ENCODE measurements around the gene GOLGA6A.
"Not testable (repeated sequence)": the region's sequence is repeated elsewhere in the genome, so short reads cannot be mapped to it uniquely, and the experiment has no call there.

The GOLGA6A gene, protein sequence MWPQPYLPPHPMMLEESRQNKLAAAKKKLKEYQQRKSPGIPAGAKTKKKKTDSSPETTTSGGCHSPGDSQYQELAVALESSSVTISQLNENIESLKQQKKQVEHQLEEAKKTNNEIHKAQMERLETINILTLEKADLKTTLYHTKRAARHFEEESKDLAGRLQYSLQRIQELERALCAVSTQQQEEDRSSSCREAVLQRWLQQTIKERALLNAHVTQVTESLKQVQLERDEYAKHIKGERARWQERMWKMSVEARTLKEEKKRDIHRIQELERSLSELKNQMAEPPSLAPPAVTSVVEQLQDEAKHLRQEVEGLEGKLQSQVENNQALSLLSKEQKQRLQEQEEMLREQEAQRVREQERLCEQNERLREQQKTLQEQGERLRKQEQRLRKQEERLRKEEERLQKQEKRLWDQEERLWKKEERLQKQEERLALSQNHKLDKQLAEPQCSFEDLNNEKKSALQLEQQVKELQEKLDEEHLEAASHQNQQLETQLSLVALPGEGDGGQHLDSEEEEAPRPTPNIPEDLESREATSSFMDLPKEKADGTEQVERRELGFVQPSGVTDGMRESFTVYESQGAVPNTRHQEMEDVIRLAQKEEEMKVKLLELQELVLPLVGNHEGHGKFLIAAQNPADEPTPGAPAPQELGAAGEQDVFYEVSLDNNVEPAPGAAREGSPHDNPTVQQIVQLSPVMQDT

DNA sequence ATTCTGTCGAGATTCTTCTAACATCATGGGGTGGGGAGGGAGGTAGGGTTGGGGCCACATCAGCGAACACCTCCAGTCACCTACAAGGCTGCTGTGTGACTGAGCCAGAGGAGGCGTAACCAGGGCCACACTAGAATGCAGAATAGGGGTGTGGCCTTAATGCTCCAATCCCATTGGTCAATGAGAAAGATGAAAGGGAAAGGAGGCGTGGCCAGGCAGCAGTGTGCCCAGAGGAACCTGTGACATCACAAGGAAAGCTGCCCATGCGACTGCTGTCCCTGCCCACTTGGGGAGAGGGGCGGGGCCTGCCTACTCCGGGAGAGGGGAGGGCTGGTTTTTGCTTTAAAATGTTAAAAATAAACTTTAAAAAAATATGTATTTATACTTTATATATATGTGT lies at the start of gene GOLGA6A:
GOLGA6A (minus strand) TSS at position 101 of the 400 bp plus-strand sequence; CDS start at position 60, 41 bp downstream.
- not testable (repeated sequence) for H4K20me1 ChIP-seq (ENCODE audit: control insufficient read depth, insufficient read depth, low read depth, low read length); H3K9me3 ChIP-seq (ENCODE audit: control insufficient read depth, insufficient read depth, low read length); H3F3A ChIP-seq (ENCODE audit: control insufficient read depth, insufficient read depth); H3K4me3 ChIP-seq (ENCODE audit: low read length); H3K27me3 ChIP-seq (ENCODE audit: control insufficient read depth, low read length); H3K4me1 ChIP-seq (ENCODE audit: control insufficient read depth, low read length); H3K9me2 ChIP-seq (replicated peaks; ENCODE audit: control insufficient read depth, low read length); H3K79me2 ChIP-seq (ENCODE audit: control insufficient read depth, low read length); H3K36me3 ChIP-seq (ENCODE audit: control insufficient read depth, low read length); H3K27ac ChIP-seq (ENCODE audit: low read depth, low read length); H3K4me2 ChIP-seq (ENCODE audit: low read length)

DNA sequence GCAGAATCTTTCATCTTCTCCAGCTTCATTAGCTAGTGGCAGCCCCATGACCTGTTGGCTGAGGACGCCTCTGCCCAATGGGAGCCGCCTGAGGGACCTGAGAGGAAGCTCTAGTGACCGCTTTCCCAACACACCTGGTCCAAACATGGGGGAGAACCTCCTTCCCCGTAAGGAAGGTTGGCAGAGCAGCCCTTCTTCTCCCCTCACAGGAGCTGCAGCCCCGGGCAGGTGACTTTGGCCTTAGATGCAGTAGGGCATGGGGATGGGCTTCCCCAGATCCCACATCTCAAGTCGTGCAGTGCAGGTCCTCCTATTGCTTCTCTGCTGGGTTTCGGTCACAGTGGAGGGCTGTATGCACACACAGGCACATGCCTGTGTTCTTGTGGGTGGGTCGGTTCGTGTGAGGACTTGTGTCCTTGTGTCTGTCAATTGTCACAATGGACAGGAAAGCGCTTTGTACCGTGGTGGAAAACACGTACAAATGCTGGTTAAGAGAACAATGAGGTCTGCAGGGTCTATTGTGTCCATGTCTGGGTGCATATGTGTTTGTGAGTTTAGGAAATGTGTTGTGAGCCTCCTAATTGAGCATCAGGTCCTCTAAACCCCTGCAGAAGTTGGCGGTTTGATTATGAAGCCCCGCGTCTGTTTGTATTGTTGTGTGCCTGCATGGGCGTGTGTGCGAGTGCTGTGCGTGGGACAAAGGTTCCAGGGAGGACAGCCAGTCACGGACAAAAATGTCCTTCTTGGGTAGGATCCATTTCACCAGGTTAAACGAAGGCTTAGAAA lies 49.5 kb upstream of the GOLGA6A start:
- H3K4me1 ChIP-seq (ENCODE audit: control insufficient read depth, low read length) = no peaks in the 10 kb centered on the region
- H3K9me3 ChIP-seq (ENCODE audit: control insufficient read depth, insufficient read depth, low read length) = no peaks in the 10 kb centered on the region
- H3K27me3 ChIP-seq (ENCODE audit: control insufficient read depth, low read length) = peaks cover 18% of the 10 kb centered on the region
- no peaks in the 10 kb centered on the region; the same call in 1 of the 2 replicates for H4K20me1 ChIP-seq (ENCODE audit: control insufficient read depth, insufficient read depth, low read depth, low read length)
- no peak overlapping the region for H3K4me3 ChIP-seq (ENCODE audit: low read length)
- H3K27ac ChIP-seq (ENCODE audit: low read depth, low read length) = no peak overlapping the region
- no peak for TF ChIP-seq EZH2phosphoT487 (IDR thresholded peaks at IDR 0.05; ENCODE audit: borderline replicate concordance, low read length)
- TF ChIP-seq, protein P1, sequence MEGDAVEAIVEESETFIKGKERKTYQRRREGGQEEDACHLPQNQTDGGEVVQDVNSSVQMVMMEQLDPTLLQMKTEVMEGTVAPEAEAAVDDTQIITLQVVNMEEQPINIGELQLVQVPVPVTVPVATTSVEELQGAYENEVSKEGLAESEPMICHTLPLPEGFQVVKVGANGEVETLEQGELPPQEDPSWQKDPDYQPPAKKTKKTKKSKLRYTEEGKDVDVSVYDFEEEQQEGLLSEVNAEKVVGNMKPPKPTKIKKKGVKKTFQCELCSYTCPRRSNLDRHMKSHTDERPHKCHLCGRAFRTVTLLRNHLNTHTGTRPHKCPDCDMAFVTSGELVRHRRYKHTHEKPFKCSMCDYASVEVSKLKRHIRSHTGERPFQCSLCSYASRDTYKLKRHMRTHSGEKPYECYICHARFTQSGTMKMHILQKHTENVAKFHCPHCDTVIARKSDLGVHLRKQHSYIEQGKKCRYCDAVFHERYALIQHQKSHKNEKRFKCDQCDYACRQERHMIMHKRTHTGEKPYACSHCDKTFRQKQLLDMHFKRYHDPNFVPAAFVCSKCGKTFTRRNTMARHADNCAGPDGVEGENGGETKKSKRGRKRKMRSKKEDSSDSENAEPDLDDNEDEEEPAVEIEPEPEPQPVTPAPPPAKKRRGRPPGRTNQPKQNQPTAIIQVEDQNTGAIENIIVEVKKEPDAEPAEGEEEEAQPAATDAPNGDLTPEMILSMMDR (IDR thresholded peaks at IDR 0.05; ENCODE audit: low read depth, low read length, poor library complexity, severe bottlenecking) = no peak
- no peak overlapping the region for H3K4me2 ChIP-seq (ENCODE audit: low read length)
- no peaks in the 10 kb centered on the region for H3K36me3 ChIP-seq (ENCODE audit: control insufficient read depth, low read length)
- no peaks in the 10 kb centered on the region for H3F3A ChIP-seq (ENCODE audit: control insufficient read depth, insufficient read depth)
- no peaks in the 10 kb centered on the region for H3K9me2 ChIP-seq (replicated peaks; ENCODE audit: control insufficient read depth, low read length)
- no peaks in the 10 kb centered on the region for H3K79me2 ChIP-seq (ENCODE audit: control insufficient read depth, low read length)

DNA sequence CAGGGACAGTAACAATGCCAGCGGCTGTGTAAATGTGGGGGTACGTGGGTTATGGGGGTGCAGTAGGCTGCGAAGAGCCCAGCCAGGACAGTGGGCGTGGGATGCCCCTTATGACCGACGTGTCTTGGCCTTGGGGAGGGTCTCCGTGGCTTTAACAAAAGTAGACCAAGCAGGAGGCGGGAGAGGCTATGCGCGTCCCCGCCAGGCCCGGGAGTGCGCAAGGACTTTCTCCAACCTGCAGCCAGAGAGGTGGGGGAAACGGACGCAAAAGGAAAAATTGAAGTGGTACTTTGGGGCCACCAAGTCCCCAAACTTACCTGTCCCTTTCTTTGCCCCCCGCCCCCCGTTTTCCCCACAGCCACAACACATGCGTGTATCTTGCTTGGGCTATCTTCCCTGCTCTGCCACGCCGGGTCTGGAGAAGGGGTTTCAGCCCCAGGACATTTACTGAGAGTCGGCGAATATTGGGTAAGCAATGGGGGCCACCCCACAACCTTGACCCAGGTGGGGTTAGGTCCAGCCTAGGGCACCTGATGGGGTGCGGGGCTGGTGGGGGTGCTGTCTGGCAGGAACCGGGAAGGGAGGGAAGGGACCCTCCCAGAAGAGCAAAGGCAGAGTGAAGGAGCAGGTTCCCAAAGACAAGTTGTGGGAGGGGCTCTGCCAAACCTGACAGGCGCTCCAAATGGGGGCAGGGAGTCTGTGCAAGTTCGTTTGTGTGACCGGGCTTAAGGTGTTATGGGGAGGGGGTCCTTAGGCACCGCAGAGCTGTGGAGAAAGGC lies 48.7 kb upstream of the GOLGA6A start:
- H3K36me3 ChIP-seq (ENCODE audit: control insufficient read depth, low read length) = no peaks in the 10 kb centered on the region
- H4K20me1 ChIP-seq (ENCODE audit: control insufficient read depth, insufficient read depth, low read depth, low read length) = no peaks in the 10 kb centered on the region; the same call in 1 of the 2 replicates
- no peak overlapping the region for H3K4me3 ChIP-seq (ENCODE audit: low read length)
- H3F3A ChIP-seq (ENCODE audit: control insufficient read depth, insufficient read depth) = no peaks in the 10 kb centered on the region
- no peaks in the 10 kb centered on the region for H3K9me3 ChIP-seq (ENCODE audit: control insufficient read depth, insufficient read depth, low read length)
- H3K79me2 ChIP-seq (ENCODE audit: control insufficient read depth, low read length) = no peaks in the 10 kb centered on the region
- H3K27me3 ChIP-seq (ENCODE audit: control insufficient read depth, low read length) = peaks cover 18% of the 10 kb centered on the region
- H3K4me2 ChIP-seq (ENCODE audit: low read length) = no peak overlapping the region
- no peak for TF ChIP-seq EZH2phosphoT487 (IDR thresholded peaks at IDR 0.05; ENCODE audit: borderline replicate concordance, low read length)
- TF ChIP-seq, protein P1 (IDR thresholded peaks at IDR 0.05; ENCODE audit: low read depth, low read length, poor library complexity, severe bottlenecking) = no peak
- no peaks in the 10 kb centered on the region for H3K9me2 ChIP-seq (replicated peaks; ENCODE audit: control insufficient read depth, low read length)
- H3K4me1 ChIP-seq (ENCODE audit: control insufficient read depth, low read length) = no peaks in the 10 kb centered on the region
- H3K27ac ChIP-seq (ENCODE audit: low read depth, low read length) = no peak overlapping the region

Measured in DOHH2 (cell line).